Occipital lobe (tissue), 2 donors: ENCODE data around the gene RBM24. TPM values are rescaled to one million over a fixed set of nuclear protein-coding genes. Genes with fewer than 3 reads are reported as not detected.
A peak's percentile ranks its signal among the peaks of the same experiment; 100 is the strongest.

Experiments used
- DNase-seq: peaks from one replicate; lab custom pipeline; 2025; lab: John Stamatoyannopoulos, UW
- total RNA-seq: library from RNA; depleted of rRNA; stranded (reverse); fragments of >200 nt; gene quantifications from one replicate; pipeline ENCODE4 v1.2.3, GENCODE V29; 2014

The RBM24 gene
- total RNA-seq: 31.2 TPM

GRCh38 chr6:17281100-17281496, at the start of gene RBM24:
Gene RBM24 (plus strand): TSS chr6:17281361. CDS start chr6:17281582, 221 bp downstream.
- peak; percentile 25 for DNase-seq

- DNase-seq: no peak
Measured at GRCh38 chr6:17233531-17233930, 47.6 kb upstream of the RBM24 start.

GRCh38 chr6:17237246-17237645, 43.9 kb upstream of the RBM24 start:
- no peak for DNase-seq

- no peak for DNase-seq
Measured at GRCh38 chr6:17239260-17239659, 41.9 kb upstream of the RBM24 start.

GRCh38 chr6:17240803-17241500, 40.2 kb upstream of the RBM24 start:
- DNase-seq: no peak

- DNase-seq: no peak
Measured at GRCh38 chr6:17242087-17242486, 39.1 kb upstream of the RBM24 start.

GRCh38 chr6:17250237-17250636, 30.9 kb upstream of the RBM24 start:
- DNase-seq: no peak

- DNase-seq: no peak
Measured at GRCh38 chr6:17251953-17252352, 29.2 kb upstream of the RBM24 start.

GRCh38 chr6:17258749-17259148, 22.4 kb upstream of the RBM24 start:
- no peak for DNase-seq

- no peak for DNase-seq
Measured at GRCh38 chr6:17265570-17265969, 15.6 kb upstream of the RBM24 start.

GRCh38 chr6:17267566-17267965, 13.6 kb upstream of the RBM24 start:
- DNase-seq: no peak

GRCh38 chr6:17268114-17268513, 13.0 kb upstream of the RBM24 start:
- DNase-seq: no peak

GRCh38 chr6:17269840-17270239, 11.3 kb upstream of the RBM24 start:
- no peak for DNase-seq

GRCh38 chr6:17271628-17272027, 9.5 kb upstream of the RBM24 start:
- DNase-seq: no peak

GRCh38 chr6:17276766-17277165, 4.4 kb upstream of the RBM24 start:
- no peak for DNase-seq

GRCh38 chr6:17277256-17277655, 3.9 kb upstream of the RBM24 start:
- no peak for DNase-seq

- no peak for DNase-seq
Measured at GRCh38 chr6:17278289-17279063, 2.7 kb upstream of the RBM24 start.

- no peak for DNase-seq
Measured at GRCh38 chr6:17280138-17280537, 1.0 kb upstream of the RBM24 start.

GRCh38 chr6:17280552-17281090, 540 bp upstream of the RBM24 start:
- peak; percentile 14 for DNase-seq

- peak; percentile 8 for DNase-seq
Measured at GRCh38 chr6:17281497-17282481, 628 bp downstream of the RBM24 start.

- no peak for DNase-seq
Measured at GRCh38 chr6:17283074-17283473, 1.9 kb downstream of the RBM24 start.
